Metanephros (tissue), 1 donor: Measurements from ENCODE around the gene PDP2. TPM values are rescaled to one million over a fixed set of nuclear protein-coding genes. Genes with fewer than 3 reads are reported as not detected.

ENCODE experiments used
- total RNA-seq: library from RNA; depleted of rRNA; stranded (reverse); fragments of >200 nt; gene quantifications from one replicate; pipeline ENCODE4 v1.2.3, GENCODE V29; 2014

The PDP2 gene, protein sequence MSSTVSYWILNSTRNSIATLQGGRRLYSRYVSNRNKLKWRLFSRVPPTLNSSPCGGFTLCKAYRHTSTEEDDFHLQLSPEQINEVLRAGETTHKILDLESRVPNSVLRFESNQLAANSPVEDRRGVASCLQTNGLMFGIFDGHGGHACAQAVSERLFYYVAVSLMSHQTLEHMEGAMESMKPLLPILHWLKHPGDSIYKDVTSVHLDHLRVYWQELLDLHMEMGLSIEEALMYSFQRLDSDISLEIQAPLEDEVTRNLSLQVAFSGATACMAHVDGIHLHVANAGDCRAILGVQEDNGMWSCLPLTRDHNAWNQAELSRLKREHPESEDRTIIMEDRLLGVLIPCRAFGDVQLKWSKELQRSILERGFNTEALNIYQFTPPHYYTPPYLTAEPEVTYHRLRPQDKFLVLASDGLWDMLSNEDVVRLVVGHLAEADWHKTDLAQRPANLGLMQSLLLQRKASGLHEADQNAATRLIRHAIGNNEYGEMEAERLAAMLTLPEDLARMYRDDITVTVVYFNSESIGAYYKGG
- 13.1 TPM for total RNA-seq

DNA sequence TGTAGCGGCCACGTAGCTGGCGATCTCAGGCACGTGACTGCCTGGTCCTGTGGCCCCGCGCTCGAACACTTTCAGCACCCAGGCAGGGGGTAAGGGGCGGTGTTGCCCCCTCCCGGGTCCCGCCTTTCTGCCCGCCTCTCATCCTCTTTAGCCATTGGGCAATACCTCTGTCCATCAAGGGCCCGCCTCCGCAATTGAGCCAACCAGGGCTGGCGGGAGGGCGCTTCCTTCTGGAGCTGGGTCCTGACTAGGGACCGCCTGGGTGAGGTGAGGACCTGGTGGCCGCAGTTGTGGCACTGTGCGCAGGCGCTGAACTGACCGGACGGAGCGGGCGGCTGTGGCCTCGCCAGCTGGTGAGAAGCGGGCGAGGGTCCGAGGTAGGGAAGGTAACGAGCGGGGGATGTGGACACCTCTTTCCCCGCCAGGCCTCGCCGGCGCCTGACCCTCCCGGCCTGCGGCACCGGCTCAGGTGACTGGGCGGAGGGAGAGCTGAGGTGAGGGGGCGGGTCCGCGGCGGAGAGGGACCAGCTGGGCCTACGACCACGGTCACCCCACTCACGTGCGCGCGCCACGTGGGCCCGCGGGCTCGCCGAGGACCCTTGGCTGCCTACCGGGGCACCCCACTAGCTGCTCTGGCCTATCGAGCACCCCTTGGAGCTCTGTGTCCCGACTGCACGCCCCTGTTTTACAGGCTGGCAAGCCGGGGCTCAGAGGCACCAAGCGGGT lies at the start of gene PDP2:
Gene PDP2 (plus strand): TSS at position 228 of the 726 bp plus-strand sequence. CDS start 3,770 bp downstream, outside the sequence.

DNA sequence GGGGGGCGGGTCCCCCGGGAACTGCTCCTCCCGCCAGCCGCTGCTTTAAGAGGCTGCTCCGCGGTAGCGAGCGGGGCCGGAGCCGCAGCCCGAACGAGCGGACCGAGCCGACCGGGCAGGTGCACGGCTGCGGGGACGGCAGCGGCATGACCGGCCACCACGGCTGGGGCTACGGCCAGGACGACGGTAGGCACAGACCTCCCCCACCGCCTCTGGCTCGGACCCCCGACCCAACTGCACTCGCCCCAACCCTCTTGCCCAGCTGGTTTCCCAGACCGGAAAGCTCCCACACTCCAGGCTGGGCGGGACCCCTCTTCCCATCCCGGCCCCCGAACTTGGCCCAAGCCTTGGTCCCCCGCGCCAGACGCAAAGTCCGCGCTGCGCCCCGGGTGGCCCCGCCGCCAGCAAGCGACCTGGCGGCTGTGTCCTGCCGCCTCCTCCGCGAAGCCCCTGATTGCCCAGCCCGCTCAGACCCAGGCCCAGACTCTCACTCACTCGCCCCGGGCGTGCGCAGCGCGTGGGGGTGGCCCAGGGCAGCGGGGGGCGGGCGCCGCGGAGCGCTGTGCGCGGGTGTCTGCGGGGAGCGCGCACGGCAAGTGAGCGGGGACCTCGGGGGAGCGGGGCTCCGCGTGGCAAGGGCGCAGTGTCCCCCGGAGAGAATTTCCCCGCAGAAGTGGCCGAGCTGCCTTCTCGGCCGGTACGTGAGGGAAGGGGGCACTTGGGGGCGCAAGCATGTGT lies 35.8 kb upstream of the PDP2 start, which contains the start of gene CA7:
Gene CA7 (plus strand): TSS at position 73 of the 738 bp plus-strand sequence. CDS start 74 bp downstream, at position 147.

DNA sequence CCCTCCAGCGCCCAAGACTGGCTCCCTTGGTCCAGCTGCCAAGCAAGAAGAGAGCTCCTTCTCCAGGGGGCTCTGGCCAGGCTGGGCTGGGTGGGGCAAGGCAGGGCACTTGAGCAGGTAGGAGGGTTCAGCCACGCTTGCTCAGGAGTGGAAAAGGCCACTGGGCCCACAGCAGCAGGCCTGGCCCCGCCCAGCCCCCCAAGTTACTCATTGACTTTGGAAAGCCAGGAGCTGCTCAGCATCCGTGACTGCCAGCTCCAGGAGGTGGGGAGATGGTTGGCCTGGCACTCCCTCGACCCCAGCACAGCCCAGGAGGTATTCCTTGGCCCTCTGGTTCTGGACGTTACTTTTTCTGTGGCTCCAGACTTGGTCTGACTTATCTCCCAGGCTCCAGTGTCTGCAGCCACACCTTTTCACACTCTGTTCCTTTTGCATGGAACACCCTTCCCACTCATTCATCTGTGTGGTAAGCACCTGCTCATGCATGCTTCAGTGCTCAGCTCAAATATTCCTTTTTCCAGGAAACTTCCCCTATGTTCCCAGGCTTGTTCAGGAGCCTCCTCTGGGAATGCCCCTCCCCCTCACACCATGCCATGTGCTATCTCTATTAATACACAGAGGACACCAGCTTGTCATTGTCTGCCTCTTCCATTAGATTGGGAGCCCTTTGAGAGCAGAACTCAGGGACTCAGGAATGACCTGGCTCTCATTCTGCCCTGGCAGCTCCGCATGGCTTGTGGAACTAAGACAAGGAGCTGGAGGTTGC lies 38.7 kb downstream of the PDP2 start, which contains the start of gene CDH16:
Gene CDH16 (minus strand): TSS at position 83 of the 766 bp plus-strand sequence. CDS start 820 bp downstream, outside the sequence.

DNA sequence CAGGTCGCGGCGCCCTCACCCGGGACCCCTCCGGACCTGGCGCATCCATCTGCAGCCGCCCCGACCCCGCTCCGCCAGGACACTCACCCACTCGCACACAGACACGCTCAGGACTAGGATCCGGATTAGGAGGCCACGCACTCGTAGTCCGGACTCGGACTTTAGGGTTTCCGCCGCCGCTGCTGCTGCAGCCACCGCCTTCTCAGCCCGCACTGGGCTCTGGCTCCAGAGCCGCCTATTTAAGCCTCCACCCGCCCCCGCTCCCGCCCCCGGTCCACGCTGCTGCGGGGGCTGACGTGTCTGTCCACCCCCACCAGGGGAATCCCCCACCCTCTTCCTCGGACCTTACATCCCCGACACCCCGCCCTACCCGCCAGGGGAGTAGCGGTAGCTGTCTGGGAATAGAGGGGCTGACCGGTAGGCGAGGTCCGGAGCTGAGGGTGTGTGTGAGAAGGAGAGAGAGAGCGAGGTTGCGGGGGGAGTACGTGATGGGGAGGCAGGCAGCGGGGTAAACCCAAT lies 45.1 kb downstream of the PDP2 start, which contains the start of gene RRAD:
Gene RRAD (minus strand): TSS at position 214 of the 519 bp plus-strand sequence. CDS start 356 bp downstream, outside the sequence.

DNA sequence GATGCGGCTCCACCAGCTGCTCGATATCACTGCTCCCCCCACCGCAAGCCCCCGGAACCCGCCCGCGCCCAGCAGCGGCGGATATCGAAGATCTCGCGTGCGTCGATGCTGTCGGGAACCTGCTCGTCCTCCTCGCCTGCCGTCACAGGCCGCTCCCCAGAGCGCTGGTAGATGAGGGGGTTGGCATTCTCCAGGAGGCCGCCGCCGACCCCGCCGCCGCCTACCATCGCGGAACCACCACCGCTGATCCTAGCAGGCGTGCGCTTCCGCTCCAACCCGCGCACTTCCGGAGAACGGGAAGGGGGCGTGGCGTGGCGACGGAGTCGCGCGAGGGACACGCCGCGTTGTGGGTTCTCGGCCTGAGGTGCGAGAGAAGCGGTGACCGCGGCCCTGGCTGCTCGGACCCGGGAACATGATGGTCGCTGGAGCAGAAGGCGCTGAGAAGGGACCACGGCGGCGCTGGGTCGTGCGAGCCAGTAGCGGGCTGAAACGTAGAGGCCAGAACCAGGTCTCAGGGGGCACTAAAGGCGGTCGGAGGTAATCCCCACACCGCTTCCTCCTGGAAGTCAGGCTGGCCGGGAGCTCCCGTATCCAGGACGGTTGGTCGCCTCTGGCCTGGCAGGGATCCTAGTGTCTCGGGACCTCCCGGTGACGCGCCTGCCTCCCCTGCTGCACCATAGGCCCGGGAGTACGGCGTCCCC lies 54.0 kb downstream of the PDP2 start, which contains the start of gene CIAO2B:
Gene CIAO2B (minus strand): TSS at position 265 of the 701 bp plus-strand sequence. CDS start 38 bp downstream, at position 227.

DNA sequence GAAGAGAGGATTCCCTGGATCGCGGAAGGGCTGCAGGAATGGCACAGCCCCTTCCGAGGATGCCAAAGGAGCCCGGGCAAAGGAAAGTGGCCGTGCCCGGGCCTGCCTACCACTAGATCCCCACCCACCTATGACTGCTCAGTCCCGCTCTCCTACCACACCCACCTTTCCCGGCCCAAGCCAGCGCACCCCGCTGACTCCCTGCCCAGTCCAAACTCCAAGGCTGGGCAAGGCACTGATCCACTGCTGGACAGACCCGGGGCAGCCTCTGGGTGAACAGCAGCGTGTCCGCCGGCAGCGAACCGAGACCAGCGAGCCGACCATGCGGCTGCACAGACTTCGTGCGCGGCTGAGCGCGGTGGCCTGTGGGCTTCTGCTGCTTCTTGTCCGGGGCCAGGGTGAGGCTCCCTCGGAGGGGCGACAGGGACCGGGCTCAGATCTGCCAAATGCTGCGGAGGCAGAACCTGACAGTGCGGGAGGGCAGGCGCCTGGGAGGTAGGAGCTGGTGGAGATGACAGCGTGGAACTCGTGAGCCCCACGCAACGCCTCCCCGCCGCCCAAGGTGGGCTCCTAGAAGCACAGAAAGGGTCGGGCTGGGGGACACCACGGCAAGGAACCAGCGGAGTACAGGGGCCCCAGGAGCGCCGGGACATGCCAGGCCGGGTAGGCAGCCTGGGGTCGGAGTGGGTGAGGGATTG lies 55.1 kb downstream of the PDP2 start, which contains the start of gene CES2:
Gene CES2 (plus strand): TSS at position 203 of the 698 bp plus-strand sequence. CDS start 120 bp downstream, at position 323.

Other genes with a start within 250 kb of the PDP2 start
- gene CMTM4, start 183.8 kb upstream of the PDP2 start, total RNA-seq = 89.0 TPM
- 124 TPM for gene DYNC1LI2, start 128.9 kb upstream of the PDP2 start, total RNA-seq
- not detected for gene TERB1, start 78.9 kb upstream of the PDP2 start, total RNA-seq
- gene NAE1, start 49.5 kb upstream of the PDP2 start, total RNA-seq = 43.7 TPM
- gene CA7, start 36.1 kb upstream of the PDP2 start, total RNA-seq = 0.12 TPM
- 479 TPM for gene CDH16, start 38.4 kb downstream of the PDP2 start, total RNA-seq
- 21.4 TPM for gene RRAD, start 45.0 kb downstream of the PDP2 start, total RNA-seq
- gene CIAO2B, start 53.9 kb downstream of the PDP2 start, total RNA-seq = 77.7 TPM
- 35.0 TPM for gene CES2, start 55.0 kb downstream of the PDP2 start, total RNA-seq
- gene CES3, start 80.8 kb downstream of the PDP2 start, total RNA-seq = 3.1 TPM
- 6.5 TPM for gene CES4A, start 108.1 kb downstream of the PDP2 start, total RNA-seq
- gene CBFB, start 148.6 kb downstream of the PDP2 start, total RNA-seq = 69.7 TPM
- gene PHAF1, start 229.4 kb downstream of the PDP2 start, total RNA-seq = 26.0 TPM